A673 (cell line): ENCODE data around the gene PPARGC1A.

Source experiments
- EZH2 ChIP-seq: fragments of 200-600 bp; sonication (generic); IDR thresholded peaks from 2 replicates; pipeline ENCODE4 v1.6.1; 2017; ENCODE audit warnings: borderline replicate concordance, low read depth, mild to moderate bottlenecking, mixed read lengths, antibody characterized with exemption, low read length; ENCODE audit not compliant: poor library complexity, severe bottlenecking
- TF ChIP-seq, protein P1 (sequence below): fragments of 300-800, 200-600 bp; sonication (generic); conservative IDR thresholded peaks from 2 replicates; pipeline ENCODE4 v1.5.1; 2017; ENCODE audit warnings: low read depth, mild to moderate bottlenecking, antibody characterized with exemption, low read length, moderate library complexity, mixed read lengths

- TF ChIP-seq, protein P1, sequence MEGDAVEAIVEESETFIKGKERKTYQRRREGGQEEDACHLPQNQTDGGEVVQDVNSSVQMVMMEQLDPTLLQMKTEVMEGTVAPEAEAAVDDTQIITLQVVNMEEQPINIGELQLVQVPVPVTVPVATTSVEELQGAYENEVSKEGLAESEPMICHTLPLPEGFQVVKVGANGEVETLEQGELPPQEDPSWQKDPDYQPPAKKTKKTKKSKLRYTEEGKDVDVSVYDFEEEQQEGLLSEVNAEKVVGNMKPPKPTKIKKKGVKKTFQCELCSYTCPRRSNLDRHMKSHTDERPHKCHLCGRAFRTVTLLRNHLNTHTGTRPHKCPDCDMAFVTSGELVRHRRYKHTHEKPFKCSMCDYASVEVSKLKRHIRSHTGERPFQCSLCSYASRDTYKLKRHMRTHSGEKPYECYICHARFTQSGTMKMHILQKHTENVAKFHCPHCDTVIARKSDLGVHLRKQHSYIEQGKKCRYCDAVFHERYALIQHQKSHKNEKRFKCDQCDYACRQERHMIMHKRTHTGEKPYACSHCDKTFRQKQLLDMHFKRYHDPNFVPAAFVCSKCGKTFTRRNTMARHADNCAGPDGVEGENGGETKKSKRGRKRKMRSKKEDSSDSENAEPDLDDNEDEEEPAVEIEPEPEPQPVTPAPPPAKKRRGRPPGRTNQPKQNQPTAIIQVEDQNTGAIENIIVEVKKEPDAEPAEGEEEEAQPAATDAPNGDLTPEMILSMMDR, result no peak
- no peak for TF ChIP-seq EZH2
Measured at GRCh38 chr4:23932901-23933308, 43.1 kb upstream of the PPARGC1A start.
